GM21529 (cell line): ENCODE measurements around the gene LRRC56.

Source experiments
- ATAC-seq: cut with Tn5 transposase; IDR thresholded peaks from one replicate; pipeline ENCODE4 v1.9.1; 2021; ENCODE audit not compliant: unreplicated experiment

Gene LRRC56

DNA sequence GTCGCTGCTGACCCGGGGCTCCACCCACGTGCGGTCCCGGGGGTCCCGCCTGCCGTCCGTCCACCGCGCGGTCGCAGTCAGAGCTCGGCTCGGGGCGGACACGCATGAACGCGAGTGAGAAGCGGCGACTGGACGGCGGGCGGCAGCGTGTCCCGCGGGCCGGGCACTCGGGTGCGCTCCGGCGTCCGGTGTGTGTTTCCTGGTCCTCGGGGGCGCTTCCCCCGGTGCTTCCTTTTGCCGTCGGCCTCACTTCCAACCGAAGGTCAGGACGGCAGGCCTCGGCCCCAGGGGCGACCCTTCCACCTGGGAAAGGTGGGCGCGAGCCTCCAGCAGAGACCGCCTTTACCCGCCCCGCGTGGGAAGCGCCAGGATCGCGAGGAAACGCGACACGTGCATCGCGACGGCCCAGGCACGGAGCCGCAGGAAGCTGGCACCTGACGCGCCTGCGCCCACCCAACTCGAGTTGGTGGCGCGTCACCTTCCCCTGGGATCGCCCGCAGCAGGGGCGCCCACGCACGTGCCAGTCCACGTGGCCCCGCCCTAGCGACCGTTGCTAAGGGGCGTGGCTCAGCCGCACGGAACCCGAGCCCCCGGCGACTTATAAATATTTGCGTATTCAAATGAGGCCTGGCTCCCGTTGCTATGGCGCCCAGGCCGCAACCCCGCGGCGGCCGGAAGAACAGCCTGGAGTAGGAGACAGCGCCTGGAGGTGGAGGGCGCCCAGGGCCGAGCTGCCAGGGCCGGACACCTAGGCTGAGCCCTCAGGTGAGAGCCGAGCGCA is at the start of gene LRRC56:
Gene LRRC56, plus strand, starts transcription at position 687 of the 781 bp plus-strand sequence. CDS start 3,158 bp downstream, outside the sequence.
- ATAC-seq: peak; percentile 52

- ATAC-seq: no peak
Measured at GRCh38 chr11:487571-488021, 49.7 kb upstream of the LRRC56 start.

DNA sequence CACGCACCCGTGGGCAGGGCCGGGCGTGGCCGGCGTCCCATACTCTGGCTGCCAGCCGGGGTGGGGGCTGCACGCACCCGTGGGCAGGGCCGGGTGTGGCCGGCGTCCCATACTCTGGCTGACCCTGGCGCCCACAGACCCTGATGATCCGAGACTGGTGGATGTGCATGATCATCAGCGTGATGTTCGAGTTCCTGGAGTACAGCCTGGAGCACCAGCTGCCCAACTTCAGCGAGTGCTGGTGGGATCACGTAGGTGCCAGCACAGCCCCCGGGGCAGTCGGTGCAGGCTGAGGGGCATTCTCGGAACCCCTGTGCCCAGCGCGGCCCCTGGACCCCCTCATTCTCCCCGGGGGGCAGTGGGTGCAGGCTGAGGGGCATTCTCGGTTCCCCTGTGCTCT is 49.3 kb upstream of the LRRC56 start:
- ATAC-seq: no peak

DNA sequence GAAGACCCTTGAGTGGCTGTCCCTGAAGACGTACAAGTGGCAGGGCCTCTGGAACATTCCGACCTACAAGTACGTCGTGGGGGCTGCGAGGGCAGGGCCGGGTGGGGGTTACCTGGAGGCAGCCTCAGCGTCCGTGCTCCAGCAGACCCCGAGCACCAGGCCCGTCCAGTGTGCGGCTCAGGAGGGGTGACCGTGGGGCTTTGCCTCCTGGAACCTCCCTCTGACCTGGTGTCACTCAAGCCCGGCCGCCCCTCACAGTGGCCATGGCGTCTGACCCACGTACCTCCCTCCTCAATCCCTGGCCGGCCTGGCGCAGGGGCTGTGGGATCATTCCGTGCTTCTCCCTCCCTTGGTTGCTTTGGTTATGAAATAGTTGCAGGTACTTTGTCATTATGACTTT is 48.7 kb upstream of the LRRC56 start:
- ATAC-seq: no peak

GRCh38 chr11:488992-489391 is 48.3 kb upstream of the LRRC56 start:
- ATAC-seq: no peak

- ATAC-seq: no peak
Measured at GRCh38 chr11:489610-490185, 47.6 kb upstream of the LRRC56 start.

DNA sequence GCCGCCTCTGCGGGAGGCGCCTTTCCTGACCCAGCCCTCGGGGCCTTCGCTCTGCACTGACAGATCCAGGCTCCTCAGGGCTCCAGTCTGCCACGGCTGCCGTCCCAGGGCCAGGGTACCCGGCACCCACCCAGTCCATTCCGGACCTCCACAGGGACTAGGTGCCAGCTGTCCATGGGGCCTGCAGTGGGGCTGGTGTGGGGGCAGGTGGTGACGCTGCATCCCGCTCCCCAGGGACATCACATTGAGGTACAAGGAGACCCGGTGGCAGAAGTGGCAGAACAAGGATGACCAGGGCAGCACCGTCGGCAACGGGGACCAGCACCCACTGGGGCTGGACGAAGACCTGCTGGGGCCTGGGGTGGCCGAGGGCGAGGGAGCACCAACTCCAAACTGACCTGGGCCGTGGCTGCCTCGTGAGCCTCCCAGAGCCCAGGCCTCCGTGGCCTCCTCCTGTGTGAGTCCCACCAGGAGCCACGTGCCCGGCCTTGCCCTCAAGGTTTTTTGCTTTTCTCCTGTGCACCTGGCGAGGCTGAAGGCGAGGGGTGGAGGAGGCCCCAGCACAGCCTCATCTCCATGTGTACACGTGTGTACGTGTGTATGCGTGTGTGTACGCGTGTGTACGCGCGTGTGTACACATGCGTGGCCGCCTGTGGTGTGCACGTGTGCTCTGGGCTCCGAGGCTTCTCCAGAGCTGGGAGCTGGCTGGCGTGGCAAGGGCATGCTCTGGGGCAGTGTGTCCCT is 47.0 kb upstream of the LRRC56 start:
- no peak for ATAC-seq

DNA sequence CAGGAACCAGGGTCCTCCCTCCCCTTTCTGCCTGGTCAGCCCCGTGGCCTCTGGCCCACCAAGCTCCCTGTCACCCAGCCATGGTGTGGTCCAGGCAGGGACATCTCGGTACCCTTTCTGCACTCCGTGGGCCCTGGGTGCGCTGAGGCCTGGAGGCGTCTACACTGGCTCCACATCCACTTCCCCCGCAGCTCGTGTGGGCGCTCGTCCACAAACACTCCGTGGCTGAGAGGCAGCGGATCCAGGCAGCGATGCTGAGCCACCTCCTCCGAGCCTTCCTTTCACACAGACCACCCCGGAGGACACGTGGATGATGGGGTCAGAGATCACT is 46.4 kb upstream of the LRRC56 start:
- no peak for ATAC-seq

DNA sequence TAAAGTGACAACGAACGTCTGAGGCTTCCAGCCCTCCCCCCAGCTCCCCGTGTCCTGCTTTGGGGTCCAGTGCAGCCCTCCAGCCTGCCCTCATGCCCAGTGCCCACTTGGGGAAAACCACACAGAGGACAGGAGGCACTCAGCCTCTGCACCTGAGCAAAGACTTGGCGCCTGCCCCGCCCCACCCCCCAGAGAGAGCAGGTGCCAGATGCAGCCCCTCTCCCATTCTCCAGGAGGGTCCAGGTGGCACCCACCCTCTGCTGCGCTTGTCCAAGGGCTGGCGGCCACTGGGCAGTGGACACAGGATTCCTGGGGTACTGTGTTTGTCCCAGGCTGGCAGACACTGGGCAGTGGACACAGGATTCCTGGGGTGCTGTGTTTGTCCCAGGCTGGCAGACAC is 46.0 kb upstream of the LRRC56 start:
- no peak for ATAC-seq

GRCh38 chr11:492427-493226 is 44.7 kb upstream of the LRRC56 start:
- ATAC-seq: no peak

GRCh38 chr11:494761-495536 is 42.4 kb upstream of the LRRC56 start:
- ATAC-seq: no peak

DNA sequence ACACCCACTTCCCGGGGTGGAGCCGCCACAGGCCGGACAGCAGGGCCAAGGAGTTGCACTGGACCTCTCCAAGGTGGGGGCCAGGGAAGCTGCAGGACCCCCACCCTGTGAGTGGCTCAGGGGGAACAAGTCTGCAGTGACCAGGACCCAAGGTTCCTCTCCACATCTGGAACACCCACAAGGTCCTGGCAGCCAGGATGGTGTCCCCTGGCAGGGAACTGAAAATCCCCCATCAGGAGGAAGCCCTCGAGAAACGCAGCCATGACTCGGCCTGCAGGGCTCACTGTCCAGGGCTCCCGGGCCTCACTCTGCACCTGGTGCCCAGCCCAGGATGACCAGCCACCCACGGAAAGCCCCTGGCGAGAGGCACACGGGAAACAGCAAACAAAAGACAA is 41.8 kb upstream of the LRRC56 start:
- ATAC-seq: no peak

- ATAC-seq: no peak
Measured at GRCh38 chr11:496834-497564, 40.3 kb upstream of the LRRC56 start.

GRCh38 chr11:497565-498296 is 39.6 kb upstream of the LRRC56 start:
- ATAC-seq: no peak

DNA sequence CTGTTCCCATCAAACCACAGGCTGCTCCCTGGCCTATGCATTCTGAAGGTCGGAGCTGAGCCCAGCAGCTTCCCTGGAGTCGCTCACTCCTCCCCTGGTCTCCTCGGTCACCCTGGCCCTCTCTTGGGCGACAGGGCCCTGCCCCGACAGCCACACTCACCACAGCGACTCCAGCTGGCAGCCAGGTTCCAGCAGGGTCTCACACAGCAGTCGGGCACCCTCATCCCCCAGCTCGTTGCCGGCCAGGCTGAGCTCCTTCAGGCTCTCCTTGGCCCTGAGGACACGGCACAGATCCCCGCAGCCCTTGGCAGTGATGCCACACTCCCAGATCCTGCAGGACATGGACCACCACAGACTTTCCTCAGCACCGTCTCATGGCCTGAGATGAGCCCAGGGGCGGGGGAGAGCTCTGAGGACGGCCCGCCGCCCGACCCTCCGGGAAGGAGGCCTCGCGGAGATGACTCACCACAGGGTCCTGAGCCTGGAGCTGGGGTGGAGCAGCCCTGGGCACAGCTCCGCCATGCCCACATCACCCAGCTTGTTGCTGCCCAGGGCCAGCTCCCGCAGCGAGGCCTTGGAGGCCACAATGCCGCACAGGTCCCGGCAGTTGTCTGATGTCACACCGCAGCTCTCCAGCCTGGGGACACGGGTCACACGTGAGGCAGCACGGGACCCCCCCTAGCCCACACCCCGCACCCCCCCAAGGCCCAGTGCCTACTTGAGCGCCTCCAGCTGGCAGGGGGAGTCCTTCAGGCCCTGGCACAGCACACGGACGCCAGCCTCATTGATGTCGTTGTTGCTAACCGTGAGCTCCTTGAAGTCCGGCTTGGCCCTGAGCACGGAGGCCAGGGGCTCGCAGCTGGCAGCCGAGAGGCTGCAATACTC is 38.8 kb upstream of the LRRC56 start:
- ATAC-seq: no peak

GRCh38 chr11:499201-500076 is 37.9 kb upstream of the LRRC56 start:
- ATAC-seq: no peak

DNA sequence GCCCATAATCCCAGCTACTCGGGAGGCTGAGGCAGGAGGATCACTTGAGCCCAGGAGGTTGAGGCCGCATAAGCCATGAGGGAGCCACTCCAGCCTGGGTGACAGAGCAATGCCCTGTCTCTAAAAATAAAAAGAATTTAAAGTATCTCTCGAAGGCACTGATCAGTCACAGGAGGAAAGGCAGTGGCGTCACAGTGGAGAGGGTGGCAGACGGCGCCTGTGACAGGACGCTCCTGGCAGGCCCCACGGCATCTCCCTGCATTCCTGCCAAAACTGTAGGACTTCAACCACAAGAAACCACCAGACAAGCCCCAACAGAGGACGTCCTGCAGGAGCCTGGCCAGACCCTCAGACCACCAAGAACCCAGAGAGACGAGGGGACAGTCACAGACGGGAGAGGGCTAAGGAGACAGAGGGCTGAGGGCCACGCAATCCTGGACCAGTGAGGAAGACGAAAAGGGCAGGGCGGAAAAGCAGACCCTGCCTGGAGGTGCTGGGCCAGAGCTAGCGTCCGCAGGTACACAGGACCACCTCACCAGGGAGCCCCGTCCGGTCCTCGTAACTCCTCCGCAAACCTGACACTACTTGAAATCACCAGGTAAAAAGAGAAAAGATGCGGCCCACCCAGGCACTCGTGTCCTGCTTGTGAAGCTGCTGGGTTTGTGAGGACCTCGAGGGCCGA is 36.2 kb upstream of the LRRC56 start:
- no peak for ATAC-seq
